Measurements from ENCODE around the gene EDDM13. TPM values are rescaled to one million over a fixed set of nuclear protein-coding genes. Genes with fewer than 3 reads are reported as not detected.
"Not testable (repeated sequence)": the region's sequence is repeated elsewhere in the genome, so short reads cannot be mapped to it uniquely, and the experiment has no call there.

Gene EDDM13
- total RNA-seq, 2 experiments from 2014 or later, result not detected

DNA sequence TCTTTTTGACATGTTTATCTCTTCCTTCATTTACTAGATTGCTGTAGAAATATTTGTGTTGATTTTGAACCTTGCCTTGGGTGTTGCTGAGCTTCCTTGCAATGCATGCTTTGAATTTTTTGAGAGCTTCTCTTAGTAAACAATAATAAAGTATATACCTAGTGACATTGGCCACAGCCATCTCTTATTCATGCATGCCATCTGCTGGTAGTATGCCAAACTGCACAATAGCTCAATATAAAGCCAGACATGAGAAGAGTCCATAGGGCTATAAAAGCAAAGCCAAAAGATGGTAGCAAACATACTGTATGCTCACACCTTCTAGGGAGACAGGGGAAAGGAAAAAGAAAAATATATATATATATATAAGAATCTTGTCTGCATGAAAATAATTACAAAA, 61.0 kb downstream of the EDDM13 start:
- H3K27ac ChIP-seq (ENCODE audit: low read depth in 1 of 2, low read length in 2 of 2), result no peak overlapping the region
- no peaks in the 10 kb centered on the region for H3K36me3 ChIP-seq (ENCODE audit: insufficient read depth, low read length)
- no peaks in the 10 kb centered on the region for H3K27me3 ChIP-seq (ENCODE audit: control insufficient read depth in 1 of 2, insufficient read depth in 2 of 2, low read length in 2 of 2)
- Mint-ChIP-seq H3K27ac (no peak overlapping the region), H3K4me3 (no peak overlapping the region), H3K27me3 (peaks cover 13% of the 10 kb centered on the region), H3K36me3 (ENCODE audit: low read depth) (no peaks in the 10 kb centered on the region), H3K9me3 (peaks cover 10% of the 10 kb centered on the region), H3K4me1 (ENCODE audit: low read depth) (no peaks in the 10 kb centered on the region)
- H3K4me1 ChIP-seq (ENCODE audit: insufficient read depth, low read length), result no peaks in the 10 kb centered on the region
- CTCF ChIA-PET, result interaction anchor here (1.1 to 1.7 kb wide), 5 partner anchors 24 to 267 kb away, joined by 3 to 17 read pairs (median 7); no protein-coding TSS in a partner anchor
- DNase-seq (peak in 8 of 14 experiments; percentile 12 to 73 (median 30)), ATAC-seq (ENCODE audit: poor library complexity) (no peak)
- POLR2A ChIA-PET, result interaction anchor here (1.1 to 1.2 kb wide), 2 partner anchors 80 to 257 kb away, joined by 4 to 5 read pairs; no protein-coding TSS in a partner anchor
- peak; percentile 65 for TF ChIP-seq CTCF (IDR thresholded peaks at IDR 0.05)
- intact Hi-C loops (cut with DNase I, micrococcal nuclease), result loop anchor here (5.0 kb wide), 2 partner anchors 81 to 266 kb away; no protein-coding TSS in a partner anchor
- H3K4me3 ChIP-seq (ENCODE audit: low read length), result no peak overlapping the region
- H3K9me3 ChIP-seq (ENCODE audit: control insufficient read depth in 1 of 2, insufficient read depth in 1 of 2, low read length in 2 of 2), result peaks cover 7 to 12% of the 10 kb centered on the region in 2 experiments

GRCh38 chr19:56335371-56335770, 62.8 kb downstream of the EDDM13 start:
- DNase-seq; H3K27ac ChIP-seq (ENCODE audit: low read depth in 1 of 2, low read length in 2 of 2); intact Hi-C loops (cut with DNase I, micrococcal nuclease); H3K4me3 Mint-ChIP-seq; POLR2A ChIA-PET; H3K4me1 ChIP-seq (ENCODE audit: insufficient read depth, low read length); H3K4me3 ChIP-seq (ENCODE audit: low read length); H3K36me3 Mint-ChIP-seq (ENCODE audit: low read depth); H3K27me3 ChIP-seq (ENCODE audit: control insufficient read depth in 1 of 2, insufficient read depth in 2 of 2, low read length in 2 of 2); H3K36me3 ChIP-seq (ENCODE audit: insufficient read depth, low read length); H3K27ac Mint-ChIP-seq; H3K4me1 Mint-ChIP-seq (ENCODE audit: low read depth); CTCF ChIA-PET; ATAC-seq (ENCODE audit: poor library complexity): not testable (repeated sequence)
- Mint-ChIP-seq H3K27me3 (peaks cover 13% of the 10 kb centered on the region), H3K9me3 (peaks cover 10% of the 10 kb centered on the region)
- peaks cover 7 to 12% of the 10 kb centered on the region in 2 experiments for H3K9me3 ChIP-seq (ENCODE audit: control insufficient read depth in 1 of 2, insufficient read depth in 1 of 2, low read length in 2 of 2)

- DNase-seq; CTCF ChIA-PET; H3K36me3 ChIP-seq (ENCODE audit: insufficient read depth, low read length); ATAC-seq (ENCODE audit: poor library complexity); H3K27ac Mint-ChIP-seq; H3K27me3 ChIP-seq (ENCODE audit: control insufficient read depth in 1 of 2, insufficient read depth in 2 of 2, low read length in 2 of 2); H3K4me3 ChIP-seq (ENCODE audit: low read length); H3K27me3 Mint-ChIP-seq; H3K9me3 Mint-ChIP-seq; H3K4me3 Mint-ChIP-seq; H3K27ac ChIP-seq (ENCODE audit: low read depth in 1 of 2, low read length in 2 of 2); intact Hi-C loops (cut with DNase I, micrococcal nuclease); H3K36me3 Mint-ChIP-seq (ENCODE audit: low read depth); H3K4me1 Mint-ChIP-seq (ENCODE audit: low read depth); H3K9me3 ChIP-seq (ENCODE audit: control insufficient read depth in 1 of 2, insufficient read depth in 1 of 2, low read length in 2 of 2); H3K4me1 ChIP-seq (ENCODE audit: insufficient read depth, low read length); POLR2A ChIA-PET: not testable (repeated sequence)
Measured at GRCh38 chr19:56337077-56337476, 64.5 kb downstream of the EDDM13 start.

- POLR2A ChIA-PET; H3K4me1 ChIP-seq (ENCODE audit: insufficient read depth, low read length); H3K36me3 Mint-ChIP-seq (ENCODE audit: low read depth); H3K27ac Mint-ChIP-seq; CTCF ChIA-PET; H3K4me3 Mint-ChIP-seq; H3K9me3 ChIP-seq (ENCODE audit: control insufficient read depth in 1 of 2, insufficient read depth in 1 of 2, low read length in 2 of 2); H3K4me1 Mint-ChIP-seq (ENCODE audit: low read depth); H3K36me3 ChIP-seq (ENCODE audit: insufficient read depth, low read length); H3K4me3 ChIP-seq (ENCODE audit: low read length); H3K27me3 ChIP-seq (ENCODE audit: control insufficient read depth in 1 of 2, insufficient read depth in 2 of 2, low read length in 2 of 2); intact Hi-C loops (cut with DNase I, micrococcal nuclease); DNase-seq; H3K9me3 Mint-ChIP-seq; H3K27ac ChIP-seq (ENCODE audit: low read depth in 1 of 2, low read length in 2 of 2); ATAC-seq (ENCODE audit: poor library complexity): not testable (repeated sequence)
- peaks cover 17% of the 10 kb centered on the region for H3K27me3 Mint-ChIP-seq
Measured at GRCh38 chr19:56339031-56339430, 66.5 kb downstream of the EDDM13 start.
